Hepatocyte (in vitro differentiated cells): Measurements from ENCODE around the gene OR51E1. TPM values are rescaled to one million over a fixed set of nuclear protein-coding genes. Genes with fewer than 3 reads are reported as not detected.

Experiments
- DNase-seq: peaks from one replicate; pipeline ENCODE4 v3.0.0-alpha.2; 2016; ENCODE audit warnings: low spot score
- H2AFZ ChIP-seq: fragments of 200-600 bp; sonication (generic); 2 replicates; pipeline ENCODE4 v1.6.0; 2016; ENCODE audit warnings: antibody characterized with exemption, mild to moderate bottlenecking
- H3K27ac ChIP-seq: fragments of 200-600 bp; sonication (generic); 2 replicates; pipeline ENCODE4 v1.5.1; 2016; ENCODE audit warnings: mild to moderate bottlenecking
- H3K27me3 ChIP-seq: fragments of 200-600 bp; sonication (generic); 2 replicates; pipeline ENCODE4 v1.6.1; 2016
- H3K36me3 ChIP-seq: fragments of 200-600 bp; sonication (generic); replicated peaks from 2 replicates; pipeline ENCODE4 v1.5.1; 2016; ENCODE audit warnings: low read depth; ENCODE audit not compliant: insufficient read depth
- H3K4me1 ChIP-seq: fragments of 200-600 bp; sonication (generic); 2 replicates; pipeline ENCODE4 v1.5.1; 2016; ENCODE audit warnings: mild to moderate bottlenecking, moderate library complexity; ENCODE audit not compliant: insufficient read depth
- H3K4me2 ChIP-seq: fragments of 200-600 bp; sonication (generic); 2 replicates; pipeline ENCODE4 v1.6.0; 2016
- H3K4me3 ChIP-seq: fragments of 200-600 bp; sonication (generic); 2 replicates; pipeline ENCODE4 v1.5.1; 2016; ENCODE audit warnings: mild to moderate bottlenecking
- H3K79me2 ChIP-seq: fragments of 200-600 bp; sonication (generic); 2 replicates; pipeline ENCODE4 v1.6.0; 2017; ENCODE audit warnings: mild to moderate bottlenecking
- H3K9me2 ChIP-seq: fragments of 200-600 bp; sonication (generic); replicated peaks from 2 replicates; pipeline ENCODE4 v1.6.0; 2017; ENCODE audit warnings: mild to moderate bottlenecking; ENCODE audit not compliant: insufficient read depth
- H3K9me3 ChIP-seq: fragments of 200-600 bp; sonication (generic); 2 replicates; pipeline ENCODE4 v1.5.1; 2016; ENCODE audit warnings: low read depth, mild to moderate bottlenecking
- H4K20me1 ChIP-seq: fragments of 200-600 bp; sonication (generic); 2 replicates; pipeline ENCODE4 v1.6.0; 2016; ENCODE audit warnings: mild to moderate bottlenecking; ENCODE audit not compliant: insufficient read depth, poor library complexity, severe bottlenecking
- CTCF ChIP-seq: fragments of 200-600 bp; sonication (generic); IDR thresholded peaks from 2 replicates; pipeline ENCODE4 v1.5.1; 2016; ENCODE audit warnings: antibody characterized with exemption, mild to moderate bottlenecking; ENCODE audit not compliant: poor library complexity
- EZH2 ChIP-seq: fragments of 200-600 bp; sonication (generic); IDR thresholded peaks from 2 replicates; pipeline ENCODE4 v1.6.1; 2016; ENCODE audit warnings: antibody characterized with exemption, mild to moderate bottlenecking, borderline replicate concordance
- EZH2phosphoT487 ChIP-seq: fragments of 200-600 bp; sonication (generic); IDR thresholded peaks from one replicate; pipeline ENCODE4 v1.6.1; 2018; ENCODE audit warnings: antibody characterized with exemption, mild to moderate bottlenecking, low read depth, moderate library complexity; ENCODE audit not compliant: unreplicated experiment, severe bottlenecking
- WGBS: methylation state at CpG from one replicate; pipeline ENCODE4 v1.1.6; 2016; ENCODE audit warnings: low lambda C conversion rate; ENCODE audit errors: missing lambda C conversion rate; 5-methylcytosine and 5-hydroxymethylcytosine counted together
- polyA plus RNA-seq: library from polyadenylated mRNA; unstranded; fragments of >200 nt; fragmentation: Nextera tagmentation; extraction: Ambion mirVana; gene quantifications from 2 replicates; pipeline ENCODE4 v1.2.1, GENCODE V29; 2016
- total RNA-seq: library from RNA; depleted of rRNA; stranded (reverse); fragments of >200 nt; gene quantifications from 2 replicates; pipeline ENCODE4 v1.2.3, GENCODE V29; 2014

OR51E1 gene
- total and polyA plus RNA-seq, 2 experiments from 2014 or later = 0.92 to 1.3 TPM

GRCh38 chr11:4697585-4697984, 53.8 kb downstream of the OR51E1 start, which contains the start of gene OR51E2:
OR51E2 (minus strand) TSS chr11:4697853; CDS start chr11:4682711, 15,142 bp downstream.
- no peaks in the 10 kb centered on the region for H3K9me3 ChIP-seq
- no peak within 1 kb of the TSS for H2AFZ ChIP-seq
- H3K36me3 ChIP-seq = no peaks in the 10 kb centered on the region
- no peak within 1 kb of the TSS for H3K4me3 ChIP-seq
- H3K27me3 ChIP-seq = no peaks in the 10 kb centered on the region
- no peaks in the 10 kb centered on the region for H3K9me2 ChIP-seq
- H4K20me1 ChIP-seq = no peaks in the 10 kb centered on the region
- H3K4me1 ChIP-seq = no peaks in the 10 kb centered on the region
- DNase-seq = peak; percentile 49
- TF ChIP-seq EZH2 (no peak), CTCF (peak; percentile 16), EZH2phosphoT487 (no peak)
- no peak within 1 kb of the TSS for H3K4me2 ChIP-seq
- H3K27ac ChIP-seq = no peak within 1 kb of the TSS
- H3K79me2 ChIP-seq = no peaks in the 10 kb centered on the region
- WGBS = 57% methylated on average over 3 of the region's 3 CpGs

- Histone ChIP-seq H3K4me3 (no peak overlapping the region), H2AFZ (no peak overlapping the region), H3K9me2 (no peaks in the 10 kb centered on the region), H3K4me1 (no peaks in the 10 kb centered on the region), H3K4me2 (no peak overlapping the region), H3K36me3 (no peaks in the 10 kb centered on the region), H4K20me1 (no peaks in the 10 kb centered on the region), H3K9me3 (no peaks in the 10 kb centered on the region), H3K79me2 (no peaks in the 10 kb centered on the region), H3K27me3 (no peaks in the 10 kb centered on the region), H3K27ac (no peak overlapping the region)
- no peak for DNase-seq
- WGBS = 93% methylated on average over 3 of the region's 3 CpGs
- TF ChIP-seq EZH2 (no peak), EZH2phosphoT487 (no peak), CTCF (no peak)
Observed at GRCh38 chr11:4699697-4700435, 56.1 kb downstream of the OR51E1 start.

DNA sequence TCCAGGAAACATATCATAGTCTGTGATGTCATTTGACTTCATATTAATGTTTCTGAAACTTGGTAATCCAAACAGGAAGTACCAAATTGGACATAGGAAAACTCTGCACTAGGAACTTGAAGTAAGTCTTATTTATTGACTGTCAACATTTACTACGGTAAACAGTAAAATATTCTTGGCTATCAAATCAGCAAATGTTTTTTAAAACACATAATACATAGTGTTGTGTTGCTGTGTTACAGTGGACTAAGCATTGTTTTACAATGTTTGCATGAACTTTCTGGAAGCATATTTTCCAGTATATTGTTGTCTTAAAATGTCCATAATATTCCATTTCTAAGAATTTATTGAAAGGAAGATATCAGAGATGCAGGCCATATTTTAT, 56.6 kb downstream of the OR51E1 start:
- Histone ChIP-seq H3K36me3 (no peaks in the 10 kb centered on the region), H3K27me3 (no peaks in the 10 kb centered on the region), H3K4me1 (no peaks in the 10 kb centered on the region), H3K4me3 (no peak overlapping the region), H3K4me2 (no peak overlapping the region), H2AFZ (no peak overlapping the region), H3K79me2 (no peaks in the 10 kb centered on the region), H3K9me2 (no peaks in the 10 kb centered on the region), H3K27ac (no peak overlapping the region), H3K9me3 (no peaks in the 10 kb centered on the region), H4K20me1 (no peaks in the 10 kb centered on the region)
- no peak for TF ChIP-seq CTCF
- TF ChIP-seq EZH2 = no peak
- TF ChIP-seq EZH2phosphoT487 = no peak
- WGBS = 74% methylated on average over 1 of the region's 1 CpG
- no peak for DNase-seq
